IMR-90 (cell line): ENCODE data around the gene CALHM6. TPM values are rescaled to one million over a fixed set of nuclear protein-coding genes. Genes with fewer than 3 reads are reported as not detected.

Source experiments
- ATAC-seq: fragments of 200-7000 bp; cut with Tn5 transposase; 2 replicates; pipeline ENCODE4 v1.9.1; 2020; ENCODE audit warnings: low read depth, mild to moderate bottlenecking, moderate library complexity
- BruUV-seq: library from RNA; stranded (reverse); fragments of 400-500 nt; replicated peaks from 2 replicates; lab custom pipeline; 2021; lab: Mats Ljungman, UMichigan
- CTCF ChIA-PET: fragments of 300-600 bp; formaldehyde crosslinking; extraction: SDS; loops from one replicate; lab custom pipeline; 2021; ENCODE audit warnings: antibody characterized with exemption; lab: Yijun Ruan, JAX
- POLR2A ChIA-PET: fragments of 300-600 bp; sonication (Branson Sonifier 250); formaldehyde crosslinking; loops from one replicate; lab custom pipeline; 2022; ENCODE audit warnings: antibody characterized with exemption; ENCODE audit not compliant: unreplicated experiment; lab: Charles Lee
- DNase-seq: peaks from one replicate; pipeline ENCODE4 v3.0.0; 2013
- H2AFZ ChIP-seq: replicated peaks from 2 replicates; pipeline ENCODE3; 2013; ENCODE audit warnings: low read length, mild to moderate bottlenecking; ENCODE audit not compliant: poor library complexity
- H2AK5ac ChIP-seq: 2 replicates; pipeline ENCODE4 v1.6.1; 2013; ENCODE audit warnings: low read depth, low read length, inconsistent platforms
- H2AK9ac ChIP-seq: replicated peaks from 2 replicates; pipeline ENCODE3; 2013; ENCODE audit warnings: mild to moderate bottlenecking, low read depth, low read length, moderate library complexity; ENCODE audit not compliant: poor library complexity
- H2BK120ac ChIP-seq: 2 replicates; pipeline ENCODE4 v1.6.1; 2013; ENCODE audit warnings: low read depth, low read length, inconsistent platforms
- H2BK15ac ChIP-seq: 3 replicates; pipeline ENCODE4 v1.6.1; 2013; ENCODE audit warnings: low read depth, low read length, inconsistent platforms
- H2BK20ac ChIP-seq: 2 replicates; pipeline ENCODE4 v1.6.1; 2013; ENCODE audit warnings: low read depth, mild to moderate bottlenecking, inconsistent platforms, low read length, moderate library complexity
- H2BK5ac ChIP-seq: 2 replicates; pipeline ENCODE4 v1.6.1; 2013; ENCODE audit warnings: mild to moderate bottlenecking, low read depth, low read length, inconsistent platforms; ENCODE audit not compliant: poor library complexity, severe bottlenecking
- H3K14ac ChIP-seq: replicated peaks from 2 replicates; pipeline ENCODE4 v1.6.1; 2013; ENCODE audit warnings: low read depth, low read length, inconsistent platforms
- H3K18ac ChIP-seq: 2 replicates; pipeline ENCODE4 v1.6.1; 2013; ENCODE audit warnings: low read depth, low read length, control low read depth
- H3K23ac ChIP-seq: 2 replicates; pipeline ENCODE4 v1.6.1; 2013; ENCODE audit warnings: low read depth, low read length, inconsistent platforms
- H3K27ac ChIP-seq: 2 replicates; pipeline ENCODE4 v1.5.1; 2013; ENCODE audit warnings: mild to moderate bottlenecking, control low read depth, low read length; ENCODE audit not compliant: insufficient read depth
- H3K27me3 ChIP-seq: 2 replicates; pipeline ENCODE4 v1.6.1; 2013; ENCODE audit warnings: low read length; ENCODE audit not compliant: control insufficient read depth, insufficient read depth
- H3K36me3 ChIP-seq: 2 replicates; pipeline ENCODE4 v1.6.1; 2013; ENCODE audit warnings: low read length, mixed read lengths; ENCODE audit not compliant: control insufficient read depth, insufficient read depth
- H3K4ac ChIP-seq: 2 replicates; pipeline ENCODE4 v1.6.1; 2013; ENCODE audit warnings: low read depth, low read length, inconsistent platforms
- H3K4me1 ChIP-seq: 2 replicates; pipeline ENCODE4 v1.6.1; 2013; ENCODE audit warnings: low read length, mixed read lengths; ENCODE audit not compliant: control insufficient read depth, insufficient read depth
- H3K4me2 ChIP-seq: 2 replicates; pipeline ENCODE4 v1.6.1; 2013; ENCODE audit warnings: low read depth, mild to moderate bottlenecking, control low read depth, low read length, moderate library complexity
- H3K4me3 ChIP-seq: 2 replicates; pipeline ENCODE4 v1.5.1; 2013; ENCODE audit warnings: low read depth, mild to moderate bottlenecking, control low read depth, low read length, moderate library complexity; ENCODE audit not compliant: insufficient read depth
- H3K56ac ChIP-seq: 2 replicates; pipeline ENCODE4 v1.6.1; 2013; ENCODE audit warnings: low read length, inconsistent platforms; ENCODE audit not compliant: insufficient read depth; ENCODE audit errors: extremely low read depth
- H3K79me1 ChIP-seq, 2 experiments: 2 replicates each; pipeline ENCODE4 v1.6.1; 2013; ENCODE audit warnings: low read length in 2 of 2, inconsistent platforms in 1 of 2, low read depth in 1 of 2
- H3K9ac ChIP-seq: 2 replicates; pipeline ENCODE4 v1.6.1; 2013; ENCODE audit warnings: low read depth, low read length, control low read depth
- H3K9me1 ChIP-seq: 2 replicates; pipeline ENCODE4 v1.6.1; 2013; ENCODE audit warnings: low read length, inconsistent platforms; ENCODE audit not compliant: insufficient read depth
- H3K9me3 ChIP-seq: 2 replicates; pipeline ENCODE4 v1.6.1; 2013; ENCODE audit warnings: low read length; ENCODE audit not compliant: control insufficient read depth, insufficient read depth
- H4K20me1 ChIP-seq: 2 replicates; pipeline ENCODE4 v1.6.1; 2013; ENCODE audit warnings: low read length, inconsistent platforms; ENCODE audit not compliant: insufficient read depth
- H4K5ac ChIP-seq: 2 replicates; pipeline ENCODE4 v1.6.1; 2013; ENCODE audit warnings: mild to moderate bottlenecking, low read depth, low read length, control low read depth
- H4K8ac ChIP-seq, 2 experiments: 2 replicates each; pipeline ENCODE4 v1.6.1; 2013; ENCODE audit warnings: low read depth in 2 of 2, low read length in 2 of 2, control low read depth in 1 of 2, inconsistent platforms in 1 of 2
- H4K91ac ChIP-seq: 2 replicates; pipeline ENCODE4 v1.6.1; 2013; ENCODE audit warnings: low read depth, low read length, inconsistent platforms; ENCODE audit not compliant: insufficient read depth
- BHLHE40 ChIP-seq: fragments of 150-350 bp; IDR thresholded peaks from 2 replicates; pipeline ENCODE4 v1.6.1; 2016; ENCODE audit warnings: mild to moderate bottlenecking, low read depth, low read length
- CEBPB ChIP-seq: IDR thresholded peaks from 2 replicates; pipeline ENCODE4 v1.6.1; 2012; ENCODE audit warnings: low read depth, low read length, improper control_type of control experiment
- CHD1 ChIP-seq: IDR thresholded peaks from 2 replicates; pipeline ENCODE4 v1.6.1; 2012; ENCODE audit warnings: low read depth, low read length, improper control_type of control experiment
- FOS ChIP-seq: fragments of 150-350 bp; IDR thresholded peaks from 2 replicates; pipeline ENCODE4 v1.6.1; 2016; ENCODE audit warnings: low read depth, low read length
- MAFK ChIP-seq: IDR thresholded peaks from 2 replicates; pipeline ENCODE4 v1.6.1; 2012; ENCODE audit warnings: low read depth, low read length, improper control_type of control experiment
- MAZ ChIP-seq: IDR thresholded peaks from 2 replicates; pipeline ENCODE4 v1.6.1; 2012; ENCODE audit warnings: low read depth, mild to moderate bottlenecking, low read length, improper control_type of control experiment, moderate library complexity, borderline replicate concordance
- MXI1 ChIP-seq: IDR thresholded peaks from 2 replicates; pipeline ENCODE4 v1.6.1; 2012; ENCODE audit warnings: low read depth, mild to moderate bottlenecking, low read length, moderate library complexity, borderline replicate concordance
- NFE2L2 ChIP-seq: fragments of 150-350 bp; IDR thresholded peaks from 2 replicates; pipeline ENCODE4 v1.6.1; 2016; ENCODE audit warnings: low read depth, mild to moderate bottlenecking, low read length
- POLR2A ChIP-seq: IDR thresholded peaks from 2 replicates; pipeline ENCODE4 v1.6.1; 2012; ENCODE audit warnings: mild to moderate bottlenecking, low read depth, low read length
- RAD21 ChIP-seq: IDR thresholded peaks from 2 replicates; pipeline ENCODE4 v1.6.1; 2012; ENCODE audit warnings: low read length, improper control_type of control experiment
- RCOR1 ChIP-seq: IDR thresholded peaks from 2 replicates; pipeline ENCODE4 v1.6.1; 2012; ENCODE audit warnings: mild to moderate bottlenecking, low read length, improper control_type of control experiment; ENCODE audit not compliant: insufficient replicate concordance
- RFX5 ChIP-seq: IDR thresholded peaks from 2 replicates; pipeline ENCODE4 v1.8.0; 2012; ENCODE audit warnings: low read depth, mild to moderate bottlenecking, low read length, moderate library complexity
- SMC3 ChIP-seq: fragments of 150-350 bp; IDR thresholded peaks from 2 replicates; pipeline ENCODE4 v1.6.1; 2016; ENCODE audit warnings: low read depth, mild to moderate bottlenecking, antibody characterized with exemption, low read length, moderate library complexity
- WGBS, 2 experiments: methylation state at CpG; one replicate each; pipeline versions ENCODE4 v1.1.5 to v1.1.7; 2013; ENCODE audit warnings: missing lambda C conversion rate in 2 of 2; ENCODE audit not compliant: insufficient read length in 1 of 2; ENCODE audit errors: extremely low coverage in 2 of 2; 5-methylcytosine and 5-hydroxymethylcytosine counted together
- dilution Hi-C: fragments of 300-500 bp; cut with HindIII; formaldehyde crosslinking; loops from one replicate; pipeline ENCODE4 v1.14.3; 2018; ENCODE audit warnings: low sequenced_read_pairs; ENCODE audit not compliant: unreplicated experiment
- in situ Hi-C: fragments of 300-500 bp; cut with MboI; formaldehyde crosslinking; loops from 3 replicates; pipeline ENCODE4 v1.14.3; 2019; ENCODE audit warnings: low sequenced_read_pairs, inconsistent platforms, mixed read lengths
- intact Hi-C: fragments of 100-400 bp; cut with micrococcal nuclease; formaldehyde crosslinking; loops from 2 replicates; pipeline ENCODE4 v1.10.0; 2022
- polyA plus RNA-seq, 3 experiments: library from polyadenylated mRNA; depleted of rRNA; stranded (reverse); fragments of >200 nt; gene quantifications; 2 replicates each; pipeline ENCODE4 v1.2.3, GENCODE V29; 2012; ENCODE audit warnings: low replicate concordance in 1 of 3
- total RNA-seq: library from RNA; depleted of rRNA; stranded (reverse); fragments of >200 nt; gene quantifications from 2 replicates; pipeline ENCODE4 v1.2.3, GENCODE V29; 2012
- TF ChIP-seq, protein P1 (sequence below): fragments of 150-350 bp; IDR thresholded peaks from 2 replicates; pipeline ENCODE4 v1.6.1; 2016; ENCODE audit warnings: low read depth, mild to moderate bottlenecking, low read length, moderate library complexity, borderline replicate concordance
- TF ChIP-seq, protein P2 (sequence below): fragments of 150-350 bp; IDR thresholded peaks from 2 replicates; pipeline ENCODE4 v1.6.1; 2017; ENCODE audit warnings: mild to moderate bottlenecking, antibody characterized with exemption, low read length, low read depth
- TF ChIP-seq, protein P3 (sequence below): conservative IDR thresholded peaks from 2 replicates; pipeline ENCODE4 v1.5.1; 2012; ENCODE audit warnings: mild to moderate bottlenecking, low read depth, low read length, improper control_type of control experiment

Gene CALHM6
- total and polyA plus RNA-seq, 2 of the 4 experiments (the other 2 are of a cell fraction) = 0.72 to 1.5 TPM

DNA sequence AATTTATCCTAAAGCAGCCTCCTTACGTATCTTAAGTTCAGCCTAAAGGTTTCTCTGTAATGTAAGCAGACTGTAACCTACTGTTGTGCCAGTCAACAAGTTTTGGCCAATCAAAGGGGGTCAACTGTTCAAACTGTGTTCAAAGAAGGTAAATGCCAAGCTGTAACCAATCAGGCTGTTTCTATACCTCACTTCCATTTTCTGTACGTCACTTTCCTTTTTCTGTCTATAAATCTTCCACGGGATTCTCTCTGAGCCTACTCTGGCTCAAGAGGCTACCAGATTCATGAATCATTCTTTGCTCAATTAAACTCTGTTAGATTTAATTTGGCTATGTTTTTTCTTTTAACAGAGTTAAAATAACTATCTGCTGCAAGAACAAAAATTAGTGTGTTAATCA, 5.1 kb upstream of the CALHM6 start:
- Histone ChIP-seq H3K9me1 (peaks cover under 1% of the 10 kb centered on the region; the same call in 1 of the 2 replicates), H4K20me1 (no peaks in the 10 kb centered on the region), H2BK120ac (no peak overlapping the region), H4K91ac (no peak overlapping the region), H4K8ac (no peak overlapping the region), H3K9ac (no peak overlapping the region), H3K14ac (no peak overlapping the region), H3K79me1 (no peaks in the 10 kb centered on the region), H3K9me3 (no peaks in the 10 kb centered on the region), H2AK9ac (no peak overlapping the region), H3K4ac (no peak overlapping the region), H3K4me1 (no peaks in the 10 kb centered on the region), H2BK15ac (no peak overlapping the region), H3K36me3 (no peaks in the 10 kb centered on the region), H2AK5ac (no peak overlapping the region), H3K56ac (no peak overlapping the region), H3K27me3 (peaks cover 4% of the 10 kb centered on the region), H3K4me3 (no peak overlapping the region), H4K5ac (no peak overlapping the region), H3K4me2 (no peak overlapping the region), H3K18ac (no peak overlapping the region), H3K27ac (no peak overlapping the region), H2AFZ (no peak overlapping the region), H2BK5ac (no peak overlapping the region), H3K23ac (no peak overlapping the region), H2BK20ac (no peak overlapping the region)
- ChIA-PET POLR2A (no interaction called here), CTCF (no interaction called here)
- BruUV-seq = no TSS peak
- 100% methylated on average over 1 of the region's 3 CpGs; no CpG with 5 or more reads in 1 of the 2 experiments for WGBS, 2 experiments
- in situ Hi-C loops = no loop called here
- intact Hi-C loops = no loop called here
- TF ChIP-seq NFE2L2 (no peak), RFX5 (no peak), BHLHE40 (no peak), SMC3 (no peak), MAFK (no peak), MXI1 (no peak), RAD21 (no peak), CHD1 (no peak), MAZ (no peak), RCOR1 (no peak), FOS (no peak), POLR2A (no peak), CEBPB (no peak)
- TF ChIP-seq, protein P1, sequence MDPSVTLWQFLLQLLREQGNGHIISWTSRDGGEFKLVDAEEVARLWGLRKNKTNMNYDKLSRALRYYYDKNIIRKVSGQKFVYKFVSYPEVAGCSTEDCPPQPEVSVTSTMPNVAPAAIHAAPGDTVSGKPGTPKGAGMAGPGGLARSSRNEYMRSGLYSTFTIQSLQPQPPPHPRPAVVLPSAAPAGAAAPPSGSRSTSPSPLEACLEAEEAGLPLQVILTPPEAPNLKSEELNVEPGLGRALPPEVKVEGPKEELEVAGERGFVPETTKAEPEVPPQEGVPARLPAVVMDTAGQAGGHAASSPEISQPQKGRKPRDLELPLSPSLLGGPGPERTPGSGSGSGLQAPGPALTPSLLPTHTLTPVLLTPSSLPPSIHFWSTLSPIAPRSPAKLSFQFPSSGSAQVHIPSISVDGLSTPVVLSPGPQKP = no peak
- TF ChIP-seq, protein P2, sequence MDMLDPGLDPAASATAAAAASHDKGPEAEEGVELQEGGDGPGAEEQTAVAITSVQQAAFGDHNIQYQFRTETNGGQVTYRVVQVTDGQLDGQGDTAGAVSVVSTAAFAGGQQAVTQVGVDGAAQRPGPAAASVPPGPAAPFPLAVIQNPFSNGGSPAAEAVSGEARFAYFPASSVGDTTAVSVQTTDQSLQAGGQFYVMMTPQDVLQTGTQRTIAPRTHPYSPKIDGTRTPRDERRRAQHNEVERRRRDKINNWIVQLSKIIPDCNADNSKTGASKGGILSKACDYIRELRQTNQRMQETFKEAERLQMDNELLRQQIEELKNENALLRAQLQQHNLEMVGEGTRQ = no peak
- TF ChIP-seq, protein P3, sequence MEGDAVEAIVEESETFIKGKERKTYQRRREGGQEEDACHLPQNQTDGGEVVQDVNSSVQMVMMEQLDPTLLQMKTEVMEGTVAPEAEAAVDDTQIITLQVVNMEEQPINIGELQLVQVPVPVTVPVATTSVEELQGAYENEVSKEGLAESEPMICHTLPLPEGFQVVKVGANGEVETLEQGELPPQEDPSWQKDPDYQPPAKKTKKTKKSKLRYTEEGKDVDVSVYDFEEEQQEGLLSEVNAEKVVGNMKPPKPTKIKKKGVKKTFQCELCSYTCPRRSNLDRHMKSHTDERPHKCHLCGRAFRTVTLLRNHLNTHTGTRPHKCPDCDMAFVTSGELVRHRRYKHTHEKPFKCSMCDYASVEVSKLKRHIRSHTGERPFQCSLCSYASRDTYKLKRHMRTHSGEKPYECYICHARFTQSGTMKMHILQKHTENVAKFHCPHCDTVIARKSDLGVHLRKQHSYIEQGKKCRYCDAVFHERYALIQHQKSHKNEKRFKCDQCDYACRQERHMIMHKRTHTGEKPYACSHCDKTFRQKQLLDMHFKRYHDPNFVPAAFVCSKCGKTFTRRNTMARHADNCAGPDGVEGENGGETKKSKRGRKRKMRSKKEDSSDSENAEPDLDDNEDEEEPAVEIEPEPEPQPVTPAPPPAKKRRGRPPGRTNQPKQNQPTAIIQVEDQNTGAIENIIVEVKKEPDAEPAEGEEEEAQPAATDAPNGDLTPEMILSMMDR = no peak
- DNase-seq (no peak), ATAC-seq (no peak)
- dilution Hi-C loops = no loop called here
